Lower leg skin (tissue), 3 donors: ENCODE measurements around the gene MPRIP.

Source experiments
- POLR2A ChIP-seq, 2 donors: fragments of 450-650 bp; IDR thresholded peaks; one replicate each; pipeline ENCODE4 v1.6.1; 2016 to 2017; ENCODE audit warnings: antibody characterized with exemption in 2 of 2, mild to moderate bottlenecking in 1 of 2, moderate library complexity in 1 of 2
- TF ChIP-seq, protein P1 (sequence below), 3 donors: fragments of 450-650 bp; IDR thresholded peaks; one replicate each; pipeline ENCODE4 v1.5.1; 2016; ENCODE audit warnings: antibody characterized with exemption in 3 of 3, mild to moderate bottlenecking in 3 of 3, moderate library complexity in 2 of 3

- TF ChIP-seq, protein P1, sequence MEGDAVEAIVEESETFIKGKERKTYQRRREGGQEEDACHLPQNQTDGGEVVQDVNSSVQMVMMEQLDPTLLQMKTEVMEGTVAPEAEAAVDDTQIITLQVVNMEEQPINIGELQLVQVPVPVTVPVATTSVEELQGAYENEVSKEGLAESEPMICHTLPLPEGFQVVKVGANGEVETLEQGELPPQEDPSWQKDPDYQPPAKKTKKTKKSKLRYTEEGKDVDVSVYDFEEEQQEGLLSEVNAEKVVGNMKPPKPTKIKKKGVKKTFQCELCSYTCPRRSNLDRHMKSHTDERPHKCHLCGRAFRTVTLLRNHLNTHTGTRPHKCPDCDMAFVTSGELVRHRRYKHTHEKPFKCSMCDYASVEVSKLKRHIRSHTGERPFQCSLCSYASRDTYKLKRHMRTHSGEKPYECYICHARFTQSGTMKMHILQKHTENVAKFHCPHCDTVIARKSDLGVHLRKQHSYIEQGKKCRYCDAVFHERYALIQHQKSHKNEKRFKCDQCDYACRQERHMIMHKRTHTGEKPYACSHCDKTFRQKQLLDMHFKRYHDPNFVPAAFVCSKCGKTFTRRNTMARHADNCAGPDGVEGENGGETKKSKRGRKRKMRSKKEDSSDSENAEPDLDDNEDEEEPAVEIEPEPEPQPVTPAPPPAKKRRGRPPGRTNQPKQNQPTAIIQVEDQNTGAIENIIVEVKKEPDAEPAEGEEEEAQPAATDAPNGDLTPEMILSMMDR (IDR thresholded peaks at IDR 0.05), result no peak
- no peak for TF ChIP-seq POLR2A (IDR thresholded peaks at IDR 0.05)
Measured at GRCh38 chr17:17154556-17154955, 112.3 kb downstream of the MPRIP start.
